ENCODE measurements around the gene CDKN1A.

GRCh38 chr6:36691011-36691410 lies 12.5 kb downstream of the CDKN1A start:
- TF ChIP-seq CTCF (IDR thresholded peaks at IDR 0.05) (no peak), POLR2AphosphoS5 (IDR thresholded peaks at IDR 0.05) (no peak), POLR2A (IDR thresholded peaks at IDR 0.05; ENCODE audit: low read depth) (no peak)
